GM12878 (cell line): ENCODE measurements around the gene DCPS. TPM values are rescaled to one million over a fixed set of nuclear protein-coding genes. Genes with fewer than 3 reads are reported as not detected.

ENCODE experiments used
- ELK1 ChIP-seq: IDR thresholded peaks from 2 replicates; pipeline ENCODE4 v1.6.1; 2012; ENCODE audit warnings: low read depth, low read length, improper control_type of control experiment
- IRF5 ChIP-seq: fragments of 450-650 bp; IDR thresholded peaks from 2 replicates; pipeline ENCODE4 v1.6.1; 2017; ENCODE audit warnings: borderline replicate concordance
- NFYB ChIP-seq: IDR thresholded peaks from 2 replicates; pipeline ENCODE4 v1.6.1; 2011; ENCODE audit warnings: low read depth, mild to moderate bottlenecking, low read length, improper control_type of control experiment, moderate library complexity; ENCODE audit not compliant: insufficient read depth
- PAX5 ChIP-seq: IDR thresholded peaks from 2 replicates; pipeline ENCODE4 v1.6.1; 2011; ENCODE audit warnings: low read depth, low read length, borderline replicate concordance
- PML ChIP-seq: IDR thresholded peaks from 2 replicates; pipeline ENCODE4 v1.6.1; 2012; ENCODE audit warnings: low read length, inconsistent platforms
- RBBP5 ChIP-seq: fragments of 200-600 bp; sonication (generic); conservative IDR thresholded peaks from 2 replicates; pipeline ENCODE4 v1.6.1; 2016
- RUNX3 ChIP-seq: IDR thresholded peaks from 2 replicates; pipeline ENCODE4 v1.6.1; 2012; ENCODE audit warnings: low read length, inconsistent platforms
- TCF3 ChIP-seq: IDR thresholded peaks from 2 replicates; pipeline ENCODE4 v1.6.1; 2012; ENCODE audit warnings: low read depth, mild to moderate bottlenecking, low read length, borderline replicate concordance; ENCODE audit not compliant: insufficient read depth
- USF1 ChIP-seq: IDR thresholded peaks from 2 replicates; pipeline ENCODE4 v1.6.1; 2011; ENCODE audit warnings: borderline replicate concordance, low read depth, mild to moderate bottlenecking, moderate library complexity, mixed read lengths, low read length; ENCODE audit not compliant: insufficient read depth; ENCODE audit errors: extremely low read length
- polyA plus RNA-seq, 11 experiments: library from polyadenylated mRNA; depleted of rRNA in 4 of 11; unstranded in 6 of 11; stranded (reverse) in 5 of 11; fragments of >200 nt; fragmentation: Nextera tagmentation in 4 of 11; fragmentation: Illumina TruSeq in 1 of 11; extraction: Ambion mirVana in 4 of 11; extraction: Trizol in 1 of 11; gene quantifications; 1 replicate in 1 of 11; 2 replicates in 10 of 11; pipeline versions ENCODE4 v1.2.1 to v1.2.3, GENCODE V29; 2011 to 2016; ENCODE audit warnings: inconsistent platforms in 2 of 11, missing spikeins in 2 of 11, low read depth in 1 of 11
- total RNA-seq, 4 experiments: library from RNA; depleted of rRNA in 3 of 4; stranded (reverse); fragments of >200 nt in 3 of 4; fragmentation: Illumina TruSeq in 1 of 4; extraction: Trizol in 1 of 4; gene quantifications; 2 replicates each; pipeline versions ENCODE4 v1.2.1 to v1.2.3, GENCODE V29; 2013 to 2021
- TF ChIP-seq, protein P1 (sequence below): fragments of 450-650 bp; IDR thresholded peaks from 2 replicates; pipeline ENCODE4 v1.6.1; 2018; ENCODE audit warnings: mild to moderate bottlenecking, low read depth, moderate library complexity; ENCODE audit not compliant: partially characterized antibody
- TF ChIP-seq, protein P2 (sequence below): fragments of 450-650 bp; formaldehyde crosslinking; IDR thresholded peaks from 2 replicates; pipeline ENCODE4 v1.4.0; 2020; ENCODE audit warnings: mild to moderate bottlenecking, moderate library complexity
- TF ChIP-seq, protein P3 (sequence below): fragments of 450-650 bp; IDR thresholded peaks from 2 replicates; pipeline ENCODE4 v1.6.1; 2017; ENCODE audit warnings: mild to moderate bottlenecking, low read depth, inconsistent platforms; ENCODE audit not compliant: poor library complexity, severe bottlenecking

Gene DCPS
- total and polyA plus RNA-seq, 10 of the 15 experiments (the other 5 are each of a cell fraction or from before 2014, with no cell fraction given): 23.5 to 101 (median 67.4) TPM

- TF ChIP-seq, protein P1, sequence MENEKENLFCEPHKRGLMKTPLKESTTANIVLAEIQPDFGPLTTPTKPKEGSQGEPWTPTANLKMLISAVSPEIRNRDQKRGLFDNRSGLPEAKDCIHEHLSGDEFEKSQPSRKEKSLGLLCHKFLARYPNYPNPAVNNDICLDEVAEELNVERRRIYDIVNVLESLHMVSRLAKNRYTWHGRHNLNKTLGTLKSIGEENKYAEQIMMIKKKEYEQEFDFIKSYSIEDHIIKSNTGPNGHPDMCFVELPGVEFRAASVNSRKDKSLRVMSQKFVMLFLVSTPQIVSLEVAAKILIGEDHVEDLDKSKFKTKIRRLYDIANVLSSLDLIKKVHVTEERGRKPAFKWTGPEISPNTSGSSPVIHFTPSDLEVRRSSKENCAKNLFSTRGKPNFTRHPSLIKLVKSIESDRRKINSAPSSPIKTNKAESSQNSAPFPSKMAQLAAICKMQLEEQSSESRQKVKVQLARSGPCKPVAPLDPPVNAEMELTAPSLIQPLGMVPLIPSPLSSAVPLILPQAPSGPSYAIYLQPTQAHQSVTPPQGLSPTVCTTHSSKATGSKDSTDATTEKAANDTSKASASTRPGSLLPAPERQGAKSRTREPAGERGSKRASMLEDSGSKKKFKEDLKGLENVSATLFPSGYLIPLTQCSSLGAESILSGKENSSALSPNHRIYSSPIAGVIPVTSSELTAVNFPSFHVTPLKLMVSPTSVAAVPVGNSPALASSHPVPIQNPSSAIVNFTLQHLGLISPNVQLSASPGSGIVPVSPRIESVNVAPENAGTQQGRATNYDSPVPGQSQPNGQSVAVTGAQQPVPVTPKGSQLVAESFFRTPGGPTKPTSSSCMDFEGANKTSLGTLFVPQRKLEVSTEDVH: peak; percentile 64
- TF ChIP-seq PAX5 (peak; percentile 73; the same call in 1 of the 2 replicates), NFYB (peak; percentile 97), RBBP5 (no peak), RUNX3 (0 out of 2 replicates have a peak, but pooled peaks have one; percentile 5), TCF3 (no peak), USF1 (peak; percentile 87), PML (no peak), ELK1 (peak; percentile 83), IRF5 (no peak)
- TF ChIP-seq, protein P2, sequence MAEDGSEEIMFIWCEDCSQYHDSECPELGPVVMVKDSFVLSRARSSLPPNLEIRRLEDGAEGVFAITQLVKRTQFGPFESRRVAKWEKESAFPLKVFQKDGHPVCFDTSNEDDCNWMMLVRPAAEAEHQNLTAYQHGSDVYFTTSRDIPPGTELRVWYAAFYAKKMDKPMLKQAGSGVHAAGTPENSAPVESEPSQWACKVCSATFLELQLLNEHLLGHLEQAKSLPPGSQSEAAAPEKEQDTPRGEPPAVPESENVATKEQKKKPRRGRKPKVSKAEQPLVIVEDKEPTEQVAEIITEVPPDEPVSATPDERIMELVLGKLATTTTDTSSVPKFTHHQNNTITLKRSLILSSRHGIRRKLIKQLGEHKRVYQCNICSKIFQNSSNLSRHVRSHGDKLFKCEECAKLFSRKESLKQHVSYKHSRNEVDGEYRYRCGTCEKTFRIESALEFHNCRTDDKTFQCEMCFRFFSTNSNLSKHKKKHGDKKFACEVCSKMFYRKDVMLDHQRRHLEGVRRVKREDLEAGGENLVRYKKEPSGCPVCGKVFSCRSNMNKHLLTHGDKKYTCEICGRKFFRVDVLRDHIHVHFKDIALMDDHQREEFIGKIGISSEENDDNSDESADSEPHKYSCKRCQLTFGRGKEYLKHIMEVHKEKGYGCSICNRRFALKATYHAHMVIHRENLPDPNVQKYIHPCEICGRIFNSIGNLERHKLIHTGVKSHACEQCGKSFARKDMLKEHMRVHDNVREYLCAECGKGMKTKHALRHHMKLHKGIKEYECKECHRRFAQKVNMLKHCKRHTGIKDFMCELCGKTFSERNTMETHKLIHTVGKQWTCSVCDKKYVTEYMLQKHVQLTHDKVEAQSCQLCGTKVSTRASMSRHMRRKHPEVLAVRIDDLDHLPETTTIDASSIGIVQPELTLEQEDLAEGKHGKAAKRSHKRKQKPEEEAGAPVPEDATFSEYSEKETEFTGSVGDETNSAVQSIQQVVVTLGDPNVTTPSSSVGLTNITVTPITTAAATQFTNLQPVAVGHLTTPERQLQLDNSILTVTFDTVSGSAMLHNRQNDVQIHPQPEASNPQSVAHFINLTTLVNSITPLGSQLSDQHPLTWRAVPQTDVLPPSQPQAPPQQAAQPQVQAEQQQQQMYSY (CRISPR knock-in tag): no peak
- TF ChIP-seq, protein P3, sequence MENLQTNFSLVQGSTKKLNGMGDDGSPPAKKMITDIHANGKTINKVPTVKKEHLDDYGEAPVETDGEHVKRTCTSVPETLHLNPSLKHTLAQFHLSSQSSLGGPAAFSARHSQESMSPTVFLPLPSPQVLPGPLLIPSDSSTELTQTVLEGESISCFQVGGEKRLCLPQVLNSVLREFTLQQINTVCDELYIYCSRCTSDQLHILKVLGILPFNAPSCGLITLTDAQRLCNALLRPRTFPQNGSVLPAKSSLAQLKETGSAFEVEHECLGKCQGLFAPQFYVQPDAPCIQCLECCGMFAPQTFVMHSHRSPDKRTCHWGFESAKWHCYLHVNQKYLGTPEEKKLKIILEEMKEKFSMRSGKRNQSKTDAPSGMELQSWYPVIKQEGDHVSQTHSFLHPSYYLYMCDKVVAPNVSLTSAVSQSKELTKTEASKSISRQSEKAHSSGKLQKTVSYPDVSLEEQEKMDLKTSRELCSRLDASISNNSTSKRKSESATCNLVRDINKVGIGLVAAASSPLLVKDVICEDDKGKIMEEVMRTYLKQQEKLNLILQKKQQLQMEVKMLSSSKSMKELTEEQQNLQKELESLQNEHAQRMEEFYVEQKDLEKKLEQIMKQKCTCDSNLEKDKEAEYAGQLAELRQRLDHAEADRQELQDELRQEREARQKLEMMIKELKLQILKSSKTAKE: no peak
Measured at GRCh38 chr11:126268708-126269579, 34.9 kb upstream of the DCPS start, which contains the start of the genes FOXRED1 and SRPRA (continued).
